Thyroid gland (tissue), 4 donors: ENCODE measurements around the gene M6PR.

Experiments used
- CTCF ChIP-seq, 6 experiments: fragments of 200-600 bp in 3 of 6; fragments of 450-650 bp in 3 of 6; sonication (generic) in 3 of 6; IDR thresholded peaks; one replicate each; pipeline ENCODE4 v1.5.1; 2016 to 2019; ENCODE audit warnings: antibody characterized with exemption in 6 of 6, mild to moderate bottlenecking in 2 of 6, inconsistent platforms in 1 of 6, moderate library complexity in 1 of 6
- POLR2A ChIP-seq, 2 donors: fragments of 450-650 bp; IDR thresholded peaks; one replicate each; pipeline ENCODE4 v1.6.1; 2017; ENCODE audit warnings: antibody characterized with exemption in 2 of 2, mild to moderate bottlenecking in 2 of 2, moderate library complexity in 1 of 2

DNA sequence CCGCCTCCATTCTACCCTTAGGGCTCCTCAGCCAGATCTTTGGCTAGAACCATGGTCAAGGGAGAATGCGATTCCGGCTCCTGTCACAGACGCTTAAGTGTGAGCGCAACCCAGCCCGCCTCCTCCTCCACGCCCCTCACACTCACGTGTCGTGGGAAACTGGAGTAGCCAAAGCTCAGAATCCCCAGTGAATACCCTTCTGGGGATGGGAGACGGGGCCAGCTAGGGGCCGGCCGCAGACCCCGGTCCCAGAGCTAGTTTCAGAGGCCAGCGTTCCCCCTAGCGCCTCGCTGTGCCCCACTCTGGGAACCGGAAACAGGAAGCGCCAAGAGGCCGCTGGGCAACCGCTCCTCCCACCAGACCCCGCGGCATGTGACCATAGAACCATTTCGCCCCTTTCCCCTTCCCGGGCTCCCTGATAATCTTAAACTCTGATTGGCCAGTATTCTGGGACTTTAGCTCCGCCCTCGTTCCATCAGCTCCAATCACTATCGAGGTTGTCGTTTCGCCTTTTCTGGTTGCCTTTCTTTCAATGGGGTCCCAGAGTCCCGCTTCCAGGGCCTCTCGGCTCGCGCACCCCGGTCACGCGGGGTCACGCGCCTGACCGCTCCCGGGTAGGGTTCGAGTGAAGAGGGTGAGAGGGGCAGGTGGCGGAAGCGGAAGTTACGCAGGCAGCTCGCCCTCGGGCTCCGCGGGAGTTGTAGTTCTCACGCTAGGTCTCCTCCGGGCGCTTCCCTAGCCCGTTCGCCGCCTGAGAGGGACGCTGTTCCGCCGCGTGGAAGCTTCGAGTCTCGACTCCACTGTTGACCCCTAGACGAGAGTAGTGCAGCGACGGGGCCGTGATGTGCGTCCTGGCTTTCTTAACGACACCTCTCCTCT, at the start of gene M6PR:
- TF ChIP-seq CTCF (IDR thresholded peaks at IDR 0.05) (peak in 4 of 6 experiments; percentile 29 to 46 (median 44)), POLR2A (IDR thresholded peaks at IDR 0.05) (peak in 1 of 2 donors; percentile 74)
